K562 (cell line): ENCODE results near the gene TGFBR1. TPM values are rescaled to one million over a fixed set of nuclear protein-coding genes. Genes with fewer than 3 reads are reported as not detected.

Experiments used
- BRD9 ChIP-seq: fragments of 450-650 bp; IDR thresholded peaks from 2 replicates; pipeline ENCODE4 v1.6.1; 2018; ENCODE audit warnings: low read depth; ENCODE audit not compliant: partially characterized antibody
- GABPA ChIP-seq: fragments of 200-800 bp; sonication (Bioruptor generic); conservative IDR thresholded peaks from 2 replicates; pipeline ENCODE4 v1.6.1; 2016; ENCODE audit warnings: low read depth, missing genetic modification characterization, missing compliant biosample characterization
- HMG20B ChIP-seq: fragments of 250-450 bp; sonication (Bioruptor Pico); IDR thresholded peaks from 2 replicates; pipeline ENCODE4 v1.5.0; 2021; ENCODE audit warnings: mild to moderate bottlenecking
- KDM1A ChIP-seq, 2 experiments: fragments of 450-650 bp; IDR thresholded peaks; 2 replicates each; pipeline ENCODE4 v1.6.1; 2016; ENCODE audit warnings: mild to moderate bottlenecking in 2 of 2
- MAZ ChIP-seq, 2 experiments: fragments of 450-650 bp in 1 of 2; sonication (generic) in 1 of 2; formaldehyde crosslinking; IDR thresholded peaks in 1 of 2; conservative IDR thresholded peaks in 1 of 2; 2 replicates each; pipeline versions ENCODE4 v1.4.0 to v1.5.0; 2020; ENCODE audit warnings: mild to moderate bottlenecking in 1 of 2, missing genetic modification reagents in 1 of 2
- ZNF134 ChIP-seq: fragments of 250-450 bp; sonication (Bioruptor Pico); conservative IDR thresholded peaks from 2 replicates; pipeline ENCODE4 v1.4.0; 2020
- ZNF408 ChIP-seq: fragments of 250-450 bp; sonication (Bioruptor Pico); IDR thresholded peaks from 2 replicates; pipeline ENCODE4 v1.4.0; 2020; ENCODE audit warnings: low read depth, mild to moderate bottlenecking, moderate library complexity
- polyA plus RNA-seq, 8 experiments: library from polyadenylated mRNA; depleted of rRNA in 4 of 8; stranded (reverse) in 5 of 8; unstranded in 3 of 8; fragments of >200 nt; fragmentation: Nextera tagmentation in 2 of 8; fragmentation: Illumina TruSeq in 1 of 8; extraction: Ambion mirVana in 2 of 8; extraction: Trizol in 1 of 8; gene quantifications; 2 replicates each; pipeline versions ENCODE4 v1.2.1 to v1.2.3, GENCODE V29; 2011 to 2014; ENCODE audit warnings: inconsistent platforms in 1 of 8, missing spikeins in 1 of 8
- total RNA-seq, 7 experiments: library from RNA; depleted of rRNA in 6 of 7; stranded (reverse); fragments of >200 nt in 6 of 7; fragmentation: Illumina TruSeq in 2 of 7; extraction: Trizol in 2 of 7; gene quantifications; 2 replicates each; pipeline versions ENCODE4 v1.2.1 to v1.2.3, GENCODE V29; 2011 to 2021; ENCODE audit warnings: low replicate concordance in 1 of 7
- TF ChIP-seq, protein P1 (sequence below): sonication (generic); formaldehyde crosslinking; IDR thresholded peaks from 2 replicates; pipeline ENCODE4 v1.8.1; 2023; ENCODE audit warnings: mild to moderate bottlenecking, missing genetic modification reagents
- TF ChIP-seq, protein P2 (sequence below): fragments of 200-800 bp; sonication (Bioruptor generic); IDR thresholded peaks from 2 replicates; pipeline ENCODE4 v1.6.1; 2016; ENCODE audit warnings: missing genetic modification characterization, missing compliant biosample characterization
- TF ChIP-seq, protein P3 (sequence below): sonication (generic); formaldehyde crosslinking; IDR thresholded peaks from 2 replicates; pipeline ENCODE4 v1.8.0; 2022; ENCODE audit warnings: mild to moderate bottlenecking, missing genetic modification reagents
- TF ChIP-seq, protein P4 (sequence below): sonication (generic); formaldehyde crosslinking; IDR thresholded peaks from 2 replicates; pipeline ENCODE4 v1.8.0; 2022; ENCODE audit warnings: missing genetic modification reagents, mild to moderate bottlenecking, borderline replicate concordance
- TF ChIP-seq, protein P5 (sequence below): fragments of 450-650 bp; IDR thresholded peaks from 2 replicates; pipeline ENCODE4 v1.6.1; 2016

The TGFBR1 gene
- total and polyA plus RNA-seq, 9 of the 15 experiments (the other 6 are each of a cell fraction or from before 2014, with no cell fraction given), result 15.5 to 62.4 (median 42.7) TPM

DNA sequence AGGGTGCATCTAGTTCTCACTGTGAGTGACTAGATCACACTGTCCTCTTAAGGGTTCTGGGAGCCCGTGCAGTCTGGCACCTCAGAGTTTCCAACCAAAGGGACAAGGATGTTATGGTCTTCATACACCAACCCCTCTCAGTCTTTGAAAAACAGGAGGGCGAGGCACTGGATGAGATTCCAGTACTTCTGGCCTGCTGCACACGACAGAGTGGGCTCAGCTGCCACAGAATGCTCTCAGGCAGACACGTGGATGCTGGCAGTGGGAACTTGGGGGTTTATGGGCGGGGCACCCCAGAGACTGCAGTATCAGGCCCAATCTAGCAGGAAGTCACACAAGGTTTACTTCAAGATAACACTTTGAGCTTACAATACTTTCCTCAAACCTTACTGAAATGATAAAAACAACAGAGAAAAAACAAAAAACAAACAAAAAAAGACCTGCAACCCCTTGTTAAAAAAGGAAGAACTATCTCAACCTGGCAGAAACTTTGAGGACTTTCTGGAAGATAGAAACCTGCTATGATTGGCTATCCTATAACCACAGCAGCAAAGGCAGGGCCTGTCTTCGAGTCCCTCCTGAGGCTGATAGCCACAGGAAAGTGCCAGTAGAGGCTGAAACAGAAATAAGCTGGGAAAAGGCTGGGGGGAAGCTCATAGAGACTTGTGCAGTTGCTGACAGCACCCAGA is 28.3 kb upstream of the TGFBR1 start (continued):
- TF ChIP-seq, protein P1, sequence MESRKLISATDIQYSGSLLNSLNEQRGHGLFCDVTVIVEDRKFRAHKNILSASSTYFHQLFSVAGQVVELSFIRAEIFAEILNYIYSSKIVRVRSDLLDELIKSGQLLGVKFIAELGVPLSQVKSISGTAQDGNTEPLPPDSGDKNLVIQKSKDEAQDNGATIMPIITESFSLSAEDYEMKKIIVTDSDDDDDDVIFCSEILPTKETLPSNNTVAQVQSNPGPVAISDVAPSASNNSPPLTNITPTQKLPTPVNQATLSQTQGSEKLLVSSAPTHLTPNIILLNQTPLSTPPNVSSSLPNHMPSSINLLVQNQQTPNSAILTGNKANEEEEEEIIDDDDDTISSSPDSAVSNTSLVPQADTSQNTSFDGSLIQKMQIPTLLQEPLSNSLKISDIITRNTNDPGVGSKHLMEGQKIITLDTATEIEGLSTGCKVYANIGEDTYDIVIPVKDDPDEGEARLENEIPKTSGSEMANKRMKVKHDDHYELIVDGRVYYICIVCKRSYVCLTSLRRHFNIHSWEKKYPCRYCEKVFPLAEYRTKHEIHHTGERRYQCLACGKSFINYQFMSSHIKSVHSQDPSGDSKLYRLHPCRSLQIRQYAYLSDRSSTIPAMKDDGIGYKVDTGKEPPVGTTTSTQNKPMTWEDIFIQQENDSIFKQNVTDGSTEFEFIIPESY, result 0 out of 2 replicates have a peak, but pooled peaks have one; percentile 23
- TF ChIP-seq MAZ (CRISPR knock-in tag; conservative IDR thresholded peaks at IDR 0.05 in 1 of 2, IDR thresholded peaks at IDR 0.05 in 1 of 2) (peak in 1 of 2 experiments; percentile 32; a peak in 1 of 4 replicates), ZNF134 (CRISPR knock-in tag) (no peak), GABPA (tag) (peak; percentile 47; the same call in 1 of the 2 replicates), ZNF408 (CRISPR knock-in tag) (no peak), BRD9 (peak; percentile 48), KDM1A (IDR thresholded peaks at IDR 0.05) (peak; percentile 32 to 43; a peak in 3 of 4 replicates), HMG20B (CRISPR knock-in tag) (no peak)
- TF ChIP-seq, protein P2, sequence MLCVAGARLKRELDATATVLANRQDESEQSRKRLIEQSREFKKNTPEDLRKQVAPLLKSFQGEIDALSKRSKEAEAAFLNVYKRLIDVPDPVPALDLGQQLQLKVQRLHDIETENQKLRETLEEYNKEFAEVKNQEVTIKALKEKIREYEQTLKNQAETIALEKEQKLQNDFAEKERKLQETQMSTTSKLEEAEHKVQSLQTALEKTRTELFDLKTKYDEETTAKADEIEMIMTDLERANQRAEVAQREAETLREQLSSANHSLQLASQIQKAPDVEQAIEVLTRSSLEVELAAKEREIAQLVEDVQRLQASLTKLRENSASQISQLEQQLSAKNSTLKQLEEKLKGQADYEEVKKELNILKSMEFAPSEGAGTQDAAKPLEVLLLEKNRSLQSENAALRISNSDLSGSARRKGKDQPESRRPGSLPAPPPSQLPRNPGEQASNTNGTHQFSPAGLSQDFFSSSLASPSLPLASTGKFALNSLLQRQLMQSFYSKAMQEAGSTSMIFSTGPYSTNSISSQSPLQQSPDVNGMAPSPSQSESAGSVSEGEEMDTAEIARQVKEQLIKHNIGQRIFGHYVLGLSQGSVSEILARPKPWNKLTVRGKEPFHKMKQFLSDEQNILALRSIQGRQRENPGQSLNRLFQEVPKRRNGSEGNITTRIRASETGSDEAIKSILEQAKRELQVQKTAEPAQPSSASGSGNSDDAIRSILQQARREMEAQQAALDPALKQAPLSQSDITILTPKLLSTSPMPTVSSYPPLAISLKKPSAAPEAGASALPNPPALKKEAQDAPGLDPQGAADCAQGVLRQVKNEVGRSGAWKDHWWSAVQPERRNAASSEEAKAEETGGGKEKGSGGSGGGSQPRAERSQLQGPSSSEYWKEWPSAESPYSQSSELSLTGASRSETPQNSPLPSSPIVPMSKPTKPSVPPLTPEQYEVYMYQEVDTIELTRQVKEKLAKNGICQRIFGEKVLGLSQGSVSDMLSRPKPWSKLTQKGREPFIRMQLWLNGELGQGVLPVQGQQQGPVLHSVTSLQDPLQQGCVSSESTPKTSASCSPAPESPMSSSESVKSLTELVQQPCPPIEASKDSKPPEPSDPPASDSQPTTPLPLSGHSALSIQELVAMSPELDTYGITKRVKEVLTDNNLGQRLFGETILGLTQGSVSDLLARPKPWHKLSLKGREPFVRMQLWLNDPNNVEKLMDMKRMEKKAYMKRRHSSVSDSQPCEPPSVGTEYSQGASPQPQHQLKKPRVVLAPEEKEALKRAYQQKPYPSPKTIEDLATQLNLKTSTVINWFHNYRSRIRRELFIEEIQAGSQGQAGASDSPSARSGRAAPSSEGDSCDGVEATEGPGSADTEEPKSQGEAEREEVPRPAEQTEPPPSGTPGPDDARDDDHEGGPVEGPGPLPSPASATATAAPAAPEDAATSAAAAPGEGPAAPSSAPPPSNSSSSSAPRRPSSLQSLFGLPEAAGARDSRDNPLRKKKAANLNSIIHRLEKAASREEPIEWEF (CRISPR knock-in tag), result no peak
- TF ChIP-seq, protein P3, sequence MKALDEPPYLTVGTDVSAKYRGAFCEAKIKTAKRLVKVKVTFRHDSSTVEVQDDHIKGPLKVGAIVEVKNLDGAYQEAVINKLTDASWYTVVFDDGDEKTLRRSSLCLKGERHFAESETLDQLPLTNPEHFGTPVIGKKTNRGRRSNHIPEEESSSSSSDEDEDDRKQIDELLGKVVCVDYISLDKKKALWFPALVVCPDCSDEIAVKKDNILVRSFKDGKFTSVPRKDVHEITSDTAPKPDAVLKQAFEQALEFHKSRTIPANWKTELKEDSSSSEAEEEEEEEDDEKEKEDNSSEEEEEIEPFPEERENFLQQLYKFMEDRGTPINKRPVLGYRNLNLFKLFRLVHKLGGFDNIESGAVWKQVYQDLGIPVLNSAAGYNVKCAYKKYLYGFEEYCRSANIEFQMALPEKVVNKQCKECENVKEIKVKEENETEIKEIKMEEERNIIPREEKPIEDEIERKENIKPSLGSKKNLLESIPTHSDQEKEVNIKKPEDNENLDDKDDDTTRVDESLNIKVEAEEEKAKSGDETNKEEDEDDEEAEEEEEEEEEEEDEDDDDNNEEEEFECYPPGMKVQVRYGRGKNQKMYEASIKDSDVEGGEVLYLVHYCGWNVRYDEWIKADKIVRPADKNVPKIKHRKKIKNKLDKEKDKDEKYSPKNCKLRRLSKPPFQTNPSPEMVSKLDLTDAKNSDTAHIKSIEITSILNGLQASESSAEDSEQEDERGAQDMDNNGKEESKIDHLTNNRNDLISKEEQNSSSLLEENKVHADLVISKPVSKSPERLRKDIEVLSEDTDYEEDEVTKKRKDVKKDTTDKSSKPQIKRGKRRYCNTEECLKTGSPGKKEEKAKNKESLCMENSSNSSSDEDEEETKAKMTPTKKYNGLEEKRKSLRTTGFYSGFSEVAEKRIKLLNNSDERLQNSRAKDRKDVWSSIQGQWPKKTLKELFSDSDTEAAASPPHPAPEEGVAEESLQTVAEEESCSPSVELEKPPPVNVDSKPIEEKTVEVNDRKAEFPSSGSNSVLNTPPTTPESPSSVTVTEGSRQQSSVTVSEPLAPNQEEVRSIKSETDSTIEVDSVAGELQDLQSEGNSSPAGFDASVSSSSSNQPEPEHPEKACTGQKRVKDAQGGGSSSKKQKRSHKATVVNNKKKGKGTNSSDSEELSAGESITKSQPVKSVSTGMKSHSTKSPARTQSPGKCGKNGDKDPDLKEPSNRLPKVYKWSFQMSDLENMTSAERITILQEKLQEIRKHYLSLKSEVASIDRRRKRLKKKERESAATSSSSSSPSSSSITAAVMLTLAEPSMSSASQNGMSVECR (CRISPR knock-in tag), result no peak
- TF ChIP-seq, protein P4, sequence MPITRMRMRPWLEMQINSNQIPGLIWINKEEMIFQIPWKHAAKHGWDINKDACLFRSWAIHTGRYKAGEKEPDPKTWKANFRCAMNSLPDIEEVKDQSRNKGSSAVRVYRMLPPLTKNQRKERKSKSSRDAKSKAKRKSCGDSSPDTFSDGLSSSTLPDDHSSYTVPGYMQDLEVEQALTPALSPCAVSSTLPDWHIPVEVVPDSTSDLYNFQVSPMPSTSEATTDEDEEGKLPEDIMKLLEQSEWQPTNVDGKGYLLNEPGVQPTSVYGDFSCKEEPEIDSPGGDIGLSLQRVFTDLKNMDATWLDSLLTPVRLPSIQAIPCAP (CRISPR knock-in tag), result no peak
- TF ChIP-seq, protein P5, sequence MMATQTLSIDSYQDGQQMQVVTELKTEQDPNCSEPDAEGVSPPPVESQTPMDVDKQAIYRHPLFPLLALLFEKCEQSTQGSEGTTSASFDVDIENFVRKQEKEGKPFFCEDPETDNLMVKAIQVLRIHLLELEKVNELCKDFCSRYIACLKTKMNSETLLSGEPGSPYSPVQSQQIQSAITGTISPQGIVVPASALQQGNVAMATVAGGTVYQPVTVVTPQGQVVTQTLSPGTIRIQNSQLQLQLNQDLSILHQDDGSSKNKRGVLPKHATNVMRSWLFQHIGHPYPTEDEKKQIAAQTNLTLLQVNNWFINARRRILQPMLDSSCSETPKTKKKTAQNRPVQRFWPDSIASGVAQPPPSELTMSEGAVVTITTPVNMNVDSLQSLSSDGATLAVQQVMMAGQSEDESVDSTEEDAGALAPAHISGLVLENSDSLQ, result 0 out of 2 replicates have a peak, but pooled peaks have one; percentile 15
